ENCODE data around the gene TTC22.

The TTC22 gene

GRCh38 chr1:54751426-54751825, 49.7 kb downstream of the TTC22 start:
- TF ChIP-seq CTCF (conservative IDR thresholded peaks at IDR 0.05; ENCODE audit: low read depth, low read length): no peak
- Histone ChIP-seq H3K27me3 (ENCODE audit: insufficient read depth, low read depth) (no peaks in the 10 kb centered on the region), H3K79me2 (ENCODE audit: insufficient read depth, low read depth) (no peaks in the 10 kb centered on the region), H3K36me3 (ENCODE audit: insufficient read depth) (no peaks in the 10 kb centered on the region), H3K4me1 (ENCODE audit: low read depth, poor library complexity, severe bottlenecking) (no peaks in the 10 kb centered on the region), H3K4me2 (no peak overlapping the region), H3K27ac (no peak overlapping the region), H2AFZ (ENCODE audit: low read depth) (no peak overlapping the region), H3K9ac (no peak overlapping the region), H4K20me1 (ENCODE audit: insufficient read depth) (no peaks in the 10 kb centered on the region), H3K4me3 (IDR thresholded peaks at IDR 0.05; ENCODE audit: insufficient read depth, low read depth, low read length) (no peak overlapping the region)

DNA sequence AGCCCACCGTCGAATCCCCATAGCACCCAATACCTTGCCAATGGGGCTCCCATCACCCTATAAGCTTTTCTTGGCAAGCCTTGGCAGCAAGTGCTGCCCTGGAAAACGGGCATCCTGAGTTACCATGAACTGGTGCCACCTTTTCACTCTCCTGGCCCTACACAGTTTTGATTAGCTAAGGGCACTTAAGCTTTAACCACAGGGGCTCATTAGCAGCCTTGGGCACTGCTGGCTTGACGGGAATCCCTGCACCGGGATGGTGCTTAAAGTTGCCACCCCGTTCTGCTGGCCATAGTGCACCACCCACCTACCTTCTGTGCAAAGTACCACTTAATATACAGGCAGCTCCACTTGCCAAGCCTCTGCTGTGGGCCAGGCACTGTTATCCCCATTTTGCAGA, 50.5 kb downstream of the TTC22 start:
- Histone ChIP-seq H3K27ac (no peak overlapping the region), H2AFZ (ENCODE audit: low read depth) (no peak overlapping the region), H3K79me2 (ENCODE audit: insufficient read depth, low read depth) (no peaks in the 10 kb centered on the region), H4K20me1 (ENCODE audit: insufficient read depth) (no peaks in the 10 kb centered on the region), H3K36me3 (ENCODE audit: insufficient read depth) (no peaks in the 10 kb centered on the region), H3K4me2 (no peak overlapping the region), H3K4me3 (IDR thresholded peaks at IDR 0.05; ENCODE audit: insufficient read depth, low read depth, low read length) (no peak overlapping the region), H3K27me3 (ENCODE audit: insufficient read depth, low read depth) (no peaks in the 10 kb centered on the region), H3K9ac (no peak overlapping the region), H3K4me1 (ENCODE audit: low read depth, poor library complexity, severe bottlenecking) (no peaks in the 10 kb centered on the region)
- no peak for TF ChIP-seq CTCF (conservative IDR thresholded peaks at IDR 0.05; ENCODE audit: low read depth, low read length)

- Histone ChIP-seq H3K36me3 (ENCODE audit: insufficient read depth) (no peaks in the 10 kb centered on the region), H3K27ac (no peak overlapping the region)
- no peak for TF ChIP-seq CTCF (conservative IDR thresholded peaks at IDR 0.05; ENCODE audit: low read depth, low read length)
Observed at GRCh38 chr1:54748094-54748835, 52.9 kb downstream of the TTC22 start.

GRCh38 chr1:54745864-54746263, 55.3 kb downstream of the TTC22 start:
- no peaks in the 10 kb centered on the region for H3K27me3 ChIP-seq (ENCODE audit: insufficient read depth, low read depth)
- no peaks in the 10 kb centered on the region for H3K4me1 ChIP-seq (ENCODE audit: low read depth, poor library complexity, severe bottlenecking)
- H3K79me2 ChIP-seq (ENCODE audit: insufficient read depth, low read depth): no peaks in the 10 kb centered on the region
- H3K9ac ChIP-seq: no peak overlapping the region
- no peak overlapping the region for H3K4me3 ChIP-seq (IDR thresholded peaks at IDR 0.05; ENCODE audit: insufficient read depth, low read depth, low read length)
- H3K27ac ChIP-seq: no peak overlapping the region
- no peak for TF ChIP-seq CTCF (conservative IDR thresholded peaks at IDR 0.05; ENCODE audit: low read depth, low read length)
- no peaks in the 10 kb centered on the region for H3K36me3 ChIP-seq (ENCODE audit: insufficient read depth)
- no peak overlapping the region for H2AFZ ChIP-seq (ENCODE audit: low read depth)
- H4K20me1 ChIP-seq (ENCODE audit: insufficient read depth): no peaks in the 10 kb centered on the region
- no peak overlapping the region for H3K4me2 ChIP-seq

More at GRCh38 chr1:54748094-54748835, 52.9 kb downstream of the TTC22 start:
- Histone ChIP-seq H3K4me1 (ENCODE audit: low read depth, poor library complexity, severe bottlenecking) (no peaks in the 10 kb centered on the region), H3K4me2 (no peak overlapping the region), H3K4me3 (IDR thresholded peaks at IDR 0.05; ENCODE audit: insufficient read depth, low read depth, low read length) (no peak overlapping the region), H3K27me3 (ENCODE audit: insufficient read depth, low read depth) (no peaks in the 10 kb centered on the region), H3K9ac (no peak overlapping the region), H2AFZ (ENCODE audit: low read depth) (no peak overlapping the region), H3K79me2 (ENCODE audit: insufficient read depth, low read depth) (no peaks in the 10 kb centered on the region), H4K20me1 (ENCODE audit: insufficient read depth) (no peaks in the 10 kb centered on the region)

Data from KMS-11 (cell line).